Neuronal stem cell (in vitro differentiated cells): ENCODE data around the gene SERPINB1.

Experiments used
- DNase-seq: peaks from one replicate; pipeline ENCODE4 v3.0.0-alpha.2; 2013; ENCODE audit warnings: low spot score
- H2AFZ ChIP-seq: one replicate; pipeline ENCODE4 v1.6.1; 2013; ENCODE audit warnings: mild to moderate bottlenecking, low read length, inconsistent platforms
- H2AK5ac ChIP-seq: 2 replicates; pipeline ENCODE4 v1.6.1; 2013; ENCODE audit warnings: low read depth, mild to moderate bottlenecking, inconsistent platforms, low read length, moderate library complexity, mixed read lengths
- H2BK120ac ChIP-seq: 2 replicates; pipeline ENCODE4 v1.6.1; 2013; ENCODE audit warnings: low read depth, mild to moderate bottlenecking, inconsistent platforms, low read length, moderate library complexity, mixed read lengths
- H2BK12ac ChIP-seq: one replicate; pipeline ENCODE4 v1.6.1; 2013; ENCODE audit warnings: low read length, inconsistent platforms
- H2BK15ac ChIP-seq: 2 replicates; pipeline ENCODE4 v1.6.1; 2013; ENCODE audit warnings: mild to moderate bottlenecking, low read length, inconsistent platforms, mixed read lengths
- H2BK5ac ChIP-seq: one replicate; pipeline ENCODE4 v1.6.1; 2013; ENCODE audit warnings: inconsistent platforms, mild to moderate bottlenecking, low read length, moderate library complexity
- H3K14ac ChIP-seq: one replicate; pipeline ENCODE4 v1.6.1; 2013; ENCODE audit warnings: low read length, inconsistent platforms
- H3K18ac ChIP-seq: 2 replicates; pipeline ENCODE4 v1.6.1; 2013; ENCODE audit warnings: low read length, inconsistent platforms
- H3K23ac ChIP-seq: 2 replicates; pipeline ENCODE4 v1.6.1; 2013; ENCODE audit warnings: low read depth, mild to moderate bottlenecking, mixed read lengths, low read length, inconsistent platforms; ENCODE audit not compliant: poor library complexity
- H3K27ac ChIP-seq: replicated peaks from 3 replicates; pipeline ENCODE4 v1.5.1; 2013; ENCODE audit warnings: low read length, inconsistent platforms
- H3K27me3 ChIP-seq, 3 experiments: 2 replicates each; pipeline ENCODE4 v1.6.1; 2013; ENCODE audit warnings: low read length in 3 of 3, mild to moderate bottlenecking in 2 of 3, inconsistent platforms in 1 of 3, low read depth in 1 of 3, mixed read lengths in 1 of 3, moderate library complexity in 1 of 3; ENCODE audit not compliant: control insufficient read depth in 3 of 3, insufficient read depth in 3 of 3
- H3K36me3 ChIP-seq, 2 donors: replicated peaks in 1 of 2; 2 replicates each; pipeline ENCODE4 v1.6.1; 2013; ENCODE audit warnings: low read length in 2 of 2; ENCODE audit not compliant: control insufficient read depth in 2 of 2, insufficient read depth in 2 of 2
- H3K4ac ChIP-seq: 2 replicates; pipeline ENCODE4 v1.6.1; 2013; ENCODE audit warnings: inconsistent platforms, mild to moderate bottlenecking, low read length, moderate library complexity
- H3K4me1 ChIP-seq, 2 donors: 1 replicate in 1 of 2; 2 replicates in 1 of 2; pipeline ENCODE4 v1.6.1; 2013; ENCODE audit warnings: low read length in 2 of 2, low read depth in 1 of 2; ENCODE audit not compliant: control insufficient read depth in 2 of 2, insufficient read depth in 1 of 2
- H3K4me2 ChIP-seq: one replicate; pipeline ENCODE4 v1.6.1; 2013; ENCODE audit warnings: mild to moderate bottlenecking, low read length, inconsistent platforms; ENCODE audit not compliant: insufficient read depth, poor library complexity, severe bottlenecking
- H3K4me3 ChIP-seq, 2 donors: 2 replicates each; pipeline ENCODE4 v1.5.1; 2013; ENCODE audit warnings: low read length in 2 of 2, mild to moderate bottlenecking in 2 of 2, inconsistent platforms in 1 of 2, moderate library complexity in 1 of 2
- H3K79me1 ChIP-seq: one replicate; pipeline ENCODE4 v1.6.1; 2013; ENCODE audit warnings: low read depth, mild to moderate bottlenecking, inconsistent platforms, low read length, moderate library complexity
- H3K9ac ChIP-seq: one replicate; pipeline ENCODE4 v1.6.1; 2013; ENCODE audit warnings: mild to moderate bottlenecking, low read depth, low read length, inconsistent platforms; ENCODE audit not compliant: poor library complexity
- H3K9me3 ChIP-seq, 2 donors: replicated peaks in 1 of 2; 2 replicates each; pipeline versions ENCODE3 to v1.6.1; 2013; ENCODE audit warnings: low read length in 2 of 2, mild to moderate bottlenecking in 2 of 2, inconsistent platforms in 1 of 2, low read depth in 1 of 2, mixed read lengths in 1 of 2, moderate library complexity in 1 of 2; ENCODE audit not compliant: control insufficient read depth in 2 of 2, insufficient read depth in 1 of 2
- H4K8ac ChIP-seq: one replicate; pipeline ENCODE4 v1.6.1; 2013; ENCODE audit warnings: low read depth, mild to moderate bottlenecking, inconsistent platforms, low read length, moderate library complexity
- H4K91ac ChIP-seq: one replicate; pipeline ENCODE4 v1.6.1; 2013; ENCODE audit warnings: low read length, low read depth, mild to moderate bottlenecking, inconsistent platforms; ENCODE audit not compliant: poor library complexity
- WGBS, 2 donors: extraction: QIAGEN DNeasy Blood & Tissue Kit; methylation state at CpG; one replicate each; pipeline ENCODE4 v1.1.7; 2013; ENCODE audit warnings: missing lambda C conversion rate in 2 of 2, mixed read lengths in 1 of 2; ENCODE audit not compliant: insufficient read length in 2 of 2, insufficient replicate concordance in 1 of 2; ENCODE audit errors: extremely low coverage in 2 of 2; 5-methylcytosine and 5-hydroxymethylcytosine counted together

SERPINB1 gene

GRCh38 chr6:2845880-2846208 lies 4.2 kb upstream of the SERPINB1 start:
- Histone ChIP-seq H3K79me1 (no peaks in the 10 kb centered on the region), H4K91ac (no peak overlapping the region), H3K9ac (no peak overlapping the region), H2AK5ac (no peak overlapping the region), H3K4me2 (no peak overlapping the region), H3K14ac (no peak overlapping the region), H2AFZ (no peak overlapping the region), H2BK120ac (no peak overlapping the region), H3K9me3 (no peaks in the 10 kb centered on the region), H3K4ac (no peak overlapping the region), H2BK15ac (no peak overlapping the region), H3K36me3 (no peaks in the 10 kb centered on the region), H3K27ac (no peak overlapping the region), H2BK12ac (no peak overlapping the region), H3K27me3 (no peaks in the 10 kb centered on the region), H3K4me1 (peaks cover 3 to 5% of the 10 kb centered on the region in 2 donors), H3K23ac (no peak overlapping the region), H3K4me3 (no peak overlapping the region), H2BK5ac (no peak overlapping the region), H4K8ac (no peak overlapping the region), H3K18ac (no peak overlapping the region)
- no peak for DNase-seq
- WGBS, 2 donors, result no CpG with 5 or more reads among the region's 6 CpGs

- Histone ChIP-seq H3K27ac (no peak overlapping the region), H2BK15ac (no peak overlapping the region), H3K4me3 (no peak overlapping the region), H3K27me3 (no peaks in the 10 kb centered on the region), H2BK120ac (no peak overlapping the region), H3K18ac (no peak overlapping the region), H2AFZ (no peak overlapping the region), H3K4me1 (peaks cover 11 to 16% of the 10 kb centered on the region in 2 donors), H3K23ac (no peak overlapping the region), H2BK5ac (no peak overlapping the region), H2AK5ac (no peak overlapping the region), H3K4me2 (no peak overlapping the region), H2BK12ac (no peak overlapping the region), H3K9me3 (no peaks in the 10 kb centered on the region), H4K8ac (no peak overlapping the region), H3K36me3 (no peaks in the 10 kb centered on the region), H3K4ac (no peak overlapping the region), H3K14ac (no peak overlapping the region), H3K79me1 (no peaks in the 10 kb centered on the region), H4K91ac (no peak overlapping the region), H3K9ac (no peak overlapping the region)
- no peak for DNase-seq
Measured at GRCh38 chr6:2844008-2844407, 2.3 kb upstream of the SERPINB1 start.

- Histone ChIP-seq H3K4me1 (peaks cover 10 to 16% of the 10 kb centered on the region in 2 donors), H3K27ac (no peak overlapping the region), H2BK12ac (no peak overlapping the region), H3K23ac (no peak overlapping the region), H4K91ac (no peak overlapping the region), H3K27me3 (no peaks in the 10 kb centered on the region), H3K18ac (no peak overlapping the region), H3K4me3 (no peak overlapping the region), H3K36me3 (no peaks in the 10 kb centered on the region), H2AFZ (no peak overlapping the region), H2BK120ac (no peak overlapping the region), H3K4me2 (no peak overlapping the region), H3K79me1 (no peaks in the 10 kb centered on the region), H3K4ac (no peak overlapping the region), H2BK15ac (no peak overlapping the region), H3K9ac (no peak overlapping the region), H2AK5ac (peak overlapping the region; percentile 80), H3K14ac (no peak overlapping the region), H3K9me3 (no peaks in the 10 kb centered on the region), H4K8ac (no peak overlapping the region), H2BK5ac (no peak overlapping the region)
- no CpG with 5 or more reads among the region's 2 CpGs for WGBS, 2 donors
- no peak for DNase-seq
Measured at GRCh38 chr6:2843138-2843740, 1.6 kb upstream of the SERPINB1 start.

GRCh38 chr6:2842139-2842552 lies 483 bp upstream of the SERPINB1 start:
- Histone ChIP-seq H3K23ac (no peak overlapping the region), H4K91ac (no peak overlapping the region), H3K9ac (no peak overlapping the region), H3K36me3 (peaks cover 0 to 2% of the 10 kb centered on the region in 2 donors), H2AK5ac (no peak overlapping the region), H3K4ac (no peak overlapping the region), H3K14ac (no peak overlapping the region), H3K27ac (no peak overlapping the region), H4K8ac (no peak overlapping the region), H3K4me1 (peaks cover 10 to 16% of the 10 kb centered on the region in 2 donors), H3K4me2 (peak overlapping the region; percentile 55), H2BK120ac (no peak overlapping the region), H3K9me3 (no peaks in the 10 kb centered on the region), H2BK15ac (no peak overlapping the region), H3K79me1 (no peaks in the 10 kb centered on the region), H2BK12ac (no peak overlapping the region), H2AFZ (peak overlapping the region; percentile 81), H2BK5ac (no peak overlapping the region), H3K27me3 (no peaks in the 10 kb centered on the region), H3K18ac (no peak overlapping the region), H3K4me3 (peak overlapping the region; percentile 46 to 77)
- no peak for DNase-seq
- WGBS, 2 donors, result no CpG with 5 or more reads among the region's 2 CpGs
